ENCODE data around the gene RAET1L.
"Not testable (repeated sequence)": the region's sequence is repeated elsewhere in the genome, so short reads cannot be mapped to it uniquely, and the experiment has no call there.

RAET1L gene

DNA sequence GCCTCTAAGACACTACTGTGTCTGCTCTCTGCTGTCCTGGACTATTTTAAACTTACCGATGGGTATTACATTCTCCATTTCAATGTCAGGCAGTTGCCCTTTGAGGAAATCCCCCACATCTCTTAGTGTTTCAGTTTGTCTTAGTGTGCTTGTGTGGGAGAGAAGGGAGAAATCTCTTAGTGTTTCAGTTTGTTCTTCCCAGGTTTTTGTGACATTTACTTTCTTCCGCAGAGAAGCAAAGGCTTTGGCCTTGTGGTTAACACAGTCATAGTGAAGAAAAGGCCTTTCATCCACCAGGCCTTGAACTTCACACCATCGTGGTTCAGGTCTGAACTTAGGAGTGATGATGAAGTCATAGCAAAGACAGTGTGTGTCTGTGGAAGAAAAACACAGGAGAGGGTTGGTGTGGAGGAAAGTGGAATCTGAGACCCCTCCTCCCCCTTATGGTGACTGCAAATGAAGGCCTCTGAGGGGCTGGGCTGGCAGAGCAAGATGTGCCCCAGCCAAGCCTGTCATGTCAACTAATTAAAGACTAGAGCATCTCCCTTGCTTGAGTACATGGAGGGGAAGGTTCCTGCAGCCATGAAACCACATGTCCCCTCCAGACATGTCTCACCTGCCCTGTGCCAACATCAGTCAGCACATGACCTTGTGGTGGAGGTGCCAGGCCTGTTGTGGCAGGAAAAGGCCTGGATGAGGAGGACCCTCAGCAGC, 23.9 kb downstream of the RAET1L start:
- peak; percentile 58 for DNase-seq
- no peak overlapping the region for H3K4me3 Mint-ChIP-seq
- peaks cover 49% of the 10 kb centered on the region for H3K27me3 Mint-ChIP-seq
- H3K4me1 Mint-ChIP-seq (ENCODE audit: low read depth), result peaks cover 50% of the 10 kb centered on the region
- H3K36me3 Mint-ChIP-seq (ENCODE audit: low read depth), result no peaks in the 10 kb centered on the region
- peak overlapping the region; percentile 35 for H3K27ac Mint-ChIP-seq
- H3K9me3 Mint-ChIP-seq, result no peaks in the 10 kb centered on the region

DNA sequence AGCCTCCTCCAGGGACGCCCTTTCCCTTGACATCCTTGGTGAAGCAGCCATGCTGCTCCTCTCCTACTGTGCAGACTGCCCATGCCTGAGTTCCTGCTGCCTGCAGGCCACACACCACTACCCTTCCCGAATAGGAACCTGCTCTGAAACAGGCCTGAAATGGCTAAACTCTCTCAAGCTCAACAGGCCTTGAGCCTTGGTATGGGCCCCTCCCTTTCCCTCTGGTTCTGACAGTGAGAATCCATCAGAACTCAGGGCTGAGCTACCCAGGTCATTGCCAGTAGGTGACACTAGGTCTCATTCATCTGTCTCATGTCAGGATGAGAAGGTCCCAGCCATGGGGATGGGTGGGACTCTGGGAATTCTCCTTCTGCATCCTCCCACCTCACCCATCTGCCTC, 25.7 kb downstream of the RAET1L start:
- peaks cover 36% of the 10 kb centered on the region for H3K4me1 Mint-ChIP-seq (ENCODE audit: low read depth)
- no peak overlapping the region for H3K27ac Mint-ChIP-seq
- no peak overlapping the region for H3K4me3 Mint-ChIP-seq
- no peaks in the 10 kb centered on the region for H3K36me3 Mint-ChIP-seq (ENCODE audit: low read depth)
- H3K27me3 Mint-ChIP-seq, result peaks cover 59% of the 10 kb centered on the region
- DNase-seq, result no peak
- H3K9me3 Mint-ChIP-seq, result no peaks in the 10 kb centered on the region

DNA sequence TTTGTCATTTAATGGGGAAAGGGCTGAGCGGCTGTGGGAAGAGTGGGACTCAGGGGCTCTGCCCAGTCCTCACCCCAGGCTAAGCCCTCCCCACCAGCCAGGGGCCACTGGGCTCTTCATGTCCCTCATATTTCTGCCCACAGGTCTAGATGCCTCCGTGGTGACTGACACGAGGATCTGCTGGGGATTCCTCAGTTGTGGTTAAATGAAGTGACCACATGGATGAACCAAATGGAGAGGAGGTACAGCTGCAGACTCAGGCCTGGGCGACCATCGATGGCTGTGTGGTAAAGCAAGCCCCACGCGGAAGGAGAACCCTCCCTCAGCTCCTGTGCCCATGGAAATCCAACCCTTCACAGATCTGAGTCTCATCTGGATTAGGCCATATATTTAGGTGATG, 29.4 kb downstream of the RAET1L start:
- DNase-seq, result no peak
- Mint-ChIP-seq H3K36me3 (ENCODE audit: low read depth) (no peaks in the 10 kb centered on the region), H3K27me3 (peaks cover 82% of the 10 kb centered on the region), H3K4me1 (ENCODE audit: low read depth) (peaks cover 17% of the 10 kb centered on the region), H3K4me3 (no peak overlapping the region), H3K9me3 (no peaks in the 10 kb centered on the region), H3K27ac (no peak overlapping the region)

DNA sequence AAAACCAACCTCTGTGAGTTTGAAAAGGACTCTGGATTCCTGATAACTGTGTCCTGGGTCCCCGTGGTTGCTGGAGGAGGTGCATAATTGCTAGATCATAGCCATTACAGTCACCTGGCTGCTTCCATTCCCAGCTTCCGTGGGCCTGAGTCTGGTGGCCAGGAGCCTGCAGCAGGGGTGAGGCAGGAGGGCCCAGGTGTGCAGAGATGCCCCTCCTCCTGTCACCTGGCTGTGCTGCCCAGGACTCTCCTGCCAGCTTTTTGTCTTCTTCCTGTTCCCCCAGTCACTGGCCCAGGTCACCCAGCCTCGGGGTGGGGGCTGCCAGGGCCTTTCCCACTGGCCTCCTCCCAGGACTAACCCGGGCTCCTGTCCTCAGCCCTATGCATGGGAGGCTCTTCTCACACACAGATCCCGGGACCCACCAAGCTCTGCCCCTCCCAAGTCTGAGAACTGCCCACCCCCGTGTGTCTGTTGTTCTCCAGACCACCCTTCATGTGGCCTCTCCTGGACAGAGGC, 30.0 kb downstream of the RAET1L start:
- Mint-ChIP-seq H3K36me3 (ENCODE audit: low read depth) (no peaks in the 10 kb centered on the region), H3K4me3 (no peak overlapping the region), H3K9me3 (no peaks in the 10 kb centered on the region), H3K27me3 (peaks cover 88% of the 10 kb centered on the region), H3K4me1 (ENCODE audit: low read depth) (peaks cover 16% of the 10 kb centered on the region), H3K27ac (no peak overlapping the region)
- DNase-seq, result no peak

DNA sequence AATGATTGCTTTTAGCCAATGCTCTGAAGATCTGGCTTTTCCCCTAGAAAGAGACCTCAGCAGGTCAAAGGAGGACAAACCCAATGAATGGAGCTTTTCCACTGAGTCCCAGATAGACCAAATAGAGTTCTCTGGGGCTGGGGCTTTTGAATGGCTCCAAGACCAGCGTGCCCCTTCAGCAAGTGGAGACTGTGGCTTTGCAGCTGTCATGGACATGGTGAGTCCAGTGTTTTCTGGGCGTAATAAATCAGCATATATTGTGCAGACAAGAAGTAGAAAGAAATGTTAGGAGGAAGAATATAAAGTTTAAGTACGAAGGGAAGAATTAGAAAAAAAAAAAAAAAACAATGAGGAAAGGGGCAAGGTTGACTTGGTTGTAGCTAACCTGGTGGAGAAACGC, 33.5 kb downstream of the RAET1L start:
- Mint-ChIP-seq H3K27ac (no peak overlapping the region), H3K36me3 (ENCODE audit: low read depth) (no peaks in the 10 kb centered on the region), H3K9me3 (peaks cover 5% of the 10 kb centered on the region), H3K4me3 (no peak overlapping the region), H3K4me1 (ENCODE audit: low read depth) (peaks cover 26% of the 10 kb centered on the region), H3K27me3 (peaks cover 98% of the 10 kb centered on the region)
- DNase-seq, result no peak

DNA sequence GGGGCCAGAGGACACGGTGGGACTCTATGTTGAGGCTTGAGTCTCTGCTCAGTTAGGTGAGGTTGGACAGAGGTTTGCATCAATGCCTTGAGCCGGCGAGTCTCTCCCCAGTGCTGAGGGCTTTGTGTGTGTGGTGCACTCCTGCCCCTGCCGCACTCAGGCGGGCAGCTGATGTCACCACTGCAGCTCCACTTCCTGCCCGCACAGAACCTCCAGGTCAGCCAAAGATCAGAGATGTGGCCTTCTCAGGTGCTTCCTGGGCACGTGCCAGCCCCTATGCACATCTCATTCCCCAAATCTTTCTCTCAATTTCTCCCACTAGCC, 33.9 kb downstream of the RAET1L start:
- Mint-ChIP-seq H3K4me1 (ENCODE audit: low read depth) (peaks cover 26% of the 10 kb centered on the region), H3K4me3 (peak overlapping the region; percentile 67), H3K27me3 (peaks cover 98% of the 10 kb centered on the region)
- H3K27ac Mint-ChIP-seq; H3K9me3 Mint-ChIP-seq; H3K36me3 Mint-ChIP-seq (ENCODE audit: low read depth): not testable (repeated sequence)
- peak; percentile 39 for DNase-seq

DNA sequence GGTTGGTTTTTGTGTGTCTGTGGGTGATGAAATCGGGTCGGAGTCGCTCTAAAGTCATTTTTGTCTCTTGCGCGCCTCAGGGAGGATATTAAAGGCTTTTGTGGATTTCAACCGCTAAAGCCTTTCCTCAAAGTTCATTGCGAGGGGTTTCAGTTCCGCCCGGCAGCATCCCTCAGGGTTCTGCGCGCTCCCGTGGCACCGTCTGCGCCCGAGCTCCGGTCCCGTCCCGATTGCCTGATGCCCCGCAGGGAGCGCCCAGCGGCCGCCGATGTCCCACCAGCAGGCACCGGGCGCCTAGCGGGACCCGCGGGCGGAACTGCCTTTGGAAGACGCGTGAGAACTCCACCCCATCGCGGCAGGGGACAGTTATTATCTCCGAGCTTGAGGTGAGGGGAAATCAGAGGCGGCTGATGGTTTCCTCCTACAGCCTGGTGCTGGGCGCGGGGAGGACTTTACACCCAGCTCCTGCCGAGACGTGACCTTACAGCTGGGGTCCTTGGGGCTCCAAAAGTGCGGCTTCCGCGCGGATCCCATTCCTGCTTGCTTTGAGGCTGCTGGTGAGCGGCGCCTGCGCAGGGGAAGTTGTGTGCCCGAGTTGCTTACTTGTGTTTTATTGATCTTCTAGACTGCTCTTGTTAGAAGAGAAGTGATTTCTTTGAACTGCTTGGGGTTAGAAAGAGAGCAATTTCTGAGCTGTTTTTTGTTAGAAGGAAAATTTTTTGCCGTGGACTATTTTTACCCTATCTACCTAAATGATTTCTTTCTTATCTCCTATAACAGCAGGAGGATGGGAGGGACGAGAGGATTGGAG, 34.5 kb downstream of the RAET1L start:
- Mint-ChIP-seq H3K4me1 (ENCODE audit: low read depth) (peaks cover 26% of the 10 kb centered on the region), H3K36me3 (ENCODE audit: low read depth) (no peaks in the 10 kb centered on the region), H3K4me3 (peak overlapping the region; percentile 67), H3K9me3 (peaks cover 5% of the 10 kb centered on the region), H3K27me3 (peaks cover 98% of the 10 kb centered on the region), H3K27ac (no peak overlapping the region)
- peak; percentile 54 for DNase-seq

DNA sequence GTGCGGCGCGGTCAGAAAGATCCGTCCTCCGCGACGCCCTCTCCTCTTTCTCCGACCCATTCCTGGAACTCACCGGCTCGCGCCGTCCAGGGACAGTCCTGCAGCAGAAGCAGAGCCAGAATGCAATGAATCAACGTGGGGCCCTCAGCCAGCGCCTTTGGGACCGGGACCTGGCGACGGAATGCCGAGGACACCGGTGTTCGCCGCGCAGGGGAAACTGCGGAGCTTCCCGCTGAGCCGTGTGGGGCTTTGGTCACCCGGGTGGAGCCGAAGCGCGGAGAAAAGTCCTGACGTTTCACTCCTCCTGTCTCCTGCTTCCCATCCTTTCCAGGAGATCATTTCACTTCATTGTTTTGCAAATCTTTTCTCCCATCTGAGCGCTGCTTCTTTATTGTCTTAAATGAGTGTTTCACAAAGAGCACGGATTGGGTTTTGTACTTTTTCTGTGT, 35.1 kb downstream of the RAET1L start:
- Mint-ChIP-seq H3K27ac (no peak overlapping the region), H3K4me3 (peak overlapping the region; percentile 67), H3K4me1 (ENCODE audit: low read depth) (peaks cover 30% of the 10 kb centered on the region), H3K27me3 (peaks cover 98% of the 10 kb centered on the region), H3K36me3 (ENCODE audit: low read depth) (no peaks in the 10 kb centered on the region), H3K9me3 (peaks cover 5% of the 10 kb centered on the region)
- peak; percentile 39 for DNase-seq

DNA sequence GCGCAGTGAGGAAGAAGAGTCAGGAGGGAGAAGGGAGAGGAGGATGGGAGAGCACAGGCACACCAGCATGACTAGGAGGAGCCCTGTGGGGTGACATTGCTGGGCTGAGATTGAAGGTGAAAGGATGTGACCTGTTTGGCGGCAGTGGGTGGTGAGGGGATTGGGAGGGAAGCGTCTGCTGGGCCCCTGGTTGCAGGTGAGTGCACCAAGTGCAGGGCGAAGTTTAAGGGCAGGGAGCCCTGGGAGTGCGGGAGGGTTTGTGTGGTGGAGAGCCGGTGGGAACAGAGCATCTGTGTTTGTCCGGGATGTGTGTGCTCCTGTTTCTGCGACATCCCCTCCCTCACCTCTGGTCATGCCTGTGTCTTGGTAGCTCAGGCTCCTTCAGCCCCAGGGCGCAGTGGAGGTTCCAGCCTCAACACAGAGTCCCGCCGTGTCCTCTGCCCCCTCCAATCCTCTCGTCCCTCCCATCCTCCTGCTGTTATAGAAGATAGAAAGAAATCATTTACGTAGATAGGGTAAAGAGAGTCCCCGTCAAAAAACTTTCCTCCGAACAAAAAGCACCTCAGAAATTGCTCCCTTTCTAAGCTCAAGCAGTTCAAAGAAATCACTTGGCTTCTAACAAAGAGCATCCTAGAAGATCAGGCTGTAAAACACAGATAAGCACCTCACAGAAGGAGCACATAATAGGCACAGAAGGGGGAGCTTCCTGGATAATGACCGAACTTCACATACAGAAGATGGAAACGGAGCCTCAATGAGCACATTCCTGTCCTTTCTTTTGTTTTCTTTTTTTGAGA, 36.6 kb downstream of the RAET1L start:
- peak overlapping the region; percentile 13 for H3K27ac Mint-ChIP-seq
- no peak overlapping the region for H3K4me3 Mint-ChIP-seq
- DNase-seq, result no peak
- peaks cover 5% of the 10 kb centered on the region for H3K9me3 Mint-ChIP-seq
- peaks cover 30% of the 10 kb centered on the region for H3K4me1 Mint-ChIP-seq (ENCODE audit: low read depth)
- peaks cover 95% of the 10 kb centered on the region for H3K27me3 Mint-ChIP-seq
- H3K36me3 Mint-ChIP-seq (ENCODE audit: low read depth), result no peaks in the 10 kb centered on the region

DNA sequence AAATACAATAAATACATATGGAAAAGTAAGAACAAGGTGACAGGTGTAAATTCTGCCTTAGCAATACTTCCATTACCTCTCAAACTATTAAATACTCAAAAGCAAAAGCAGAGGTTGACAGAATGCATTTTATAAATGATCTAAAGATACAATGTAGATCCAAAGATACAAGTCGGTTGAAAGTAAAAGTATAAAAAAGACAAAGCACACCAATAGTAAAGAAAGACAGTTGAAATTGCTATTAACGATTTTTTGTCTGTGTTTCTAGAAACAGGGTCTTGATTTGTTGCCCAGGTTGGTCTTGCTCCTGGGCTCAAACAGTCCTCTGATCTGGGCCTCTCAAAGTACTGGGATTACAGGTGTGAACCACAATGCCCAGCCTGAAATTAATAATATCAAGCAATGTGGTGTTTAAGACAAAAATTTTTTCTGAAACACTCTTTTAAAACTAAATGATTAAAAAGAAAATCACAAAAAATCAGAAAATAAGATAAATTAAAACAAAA, 37.7 kb downstream of the RAET1L start:
- Mint-ChIP-seq H3K4me3 (no peak overlapping the region), H3K27me3 (peaks cover 94% of the 10 kb centered on the region), H3K9me3 (peaks cover 5% of the 10 kb centered on the region), H3K4me1 (ENCODE audit: low read depth) (peaks cover 32% of the 10 kb centered on the region), H3K27ac (no peak overlapping the region), H3K36me3 (ENCODE audit: low read depth) (no peaks in the 10 kb centered on the region)
- DNase-seq, result no peak

DNA sequence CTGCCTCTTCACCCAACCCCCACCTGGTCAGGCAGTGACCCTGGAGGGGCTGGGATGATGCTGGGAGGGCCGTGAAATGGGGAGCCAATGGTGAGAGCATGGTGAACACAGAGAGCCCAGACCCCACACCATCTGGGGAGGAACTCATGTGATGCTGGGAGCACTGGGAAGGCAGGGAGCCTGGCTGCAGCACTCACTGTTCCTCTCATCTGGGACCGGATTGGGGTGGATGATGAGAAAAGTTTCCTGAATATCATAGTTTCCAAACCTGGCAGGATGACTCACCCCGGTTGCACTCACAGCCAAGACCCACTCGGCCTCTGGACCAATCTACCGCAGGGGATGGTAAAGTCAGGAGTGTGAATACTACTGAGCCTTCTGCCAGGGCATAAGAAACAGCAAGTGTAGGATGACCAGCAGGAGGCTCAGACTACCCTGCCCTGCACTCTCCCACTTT, 39.8 kb downstream of the RAET1L start:
- DNase-seq, result no peak
- H3K4me3 Mint-ChIP-seq, result no peak overlapping the region

DNA sequence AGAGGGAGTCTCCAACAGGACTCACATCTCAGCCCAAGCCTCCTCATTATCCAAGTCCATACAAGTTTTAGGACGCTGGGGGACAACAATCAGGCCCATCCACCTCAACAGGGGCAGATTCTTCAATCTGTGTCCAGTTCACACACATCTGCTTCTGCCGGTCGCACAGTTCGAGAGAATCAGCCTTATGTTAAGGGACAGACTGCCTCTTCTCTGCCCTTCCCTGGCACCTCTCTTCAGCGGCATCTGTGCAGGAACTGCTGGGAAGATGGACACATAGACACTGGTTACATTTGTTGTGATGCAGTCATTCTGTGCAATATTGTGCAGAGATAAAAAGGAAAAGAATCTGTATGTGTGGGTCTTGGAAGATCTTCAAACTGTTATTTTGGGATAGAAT, 40.6 kb downstream of the RAET1L start:
- no peak for DNase-seq
- no peaks in the 10 kb centered on the region for H3K36me3 Mint-ChIP-seq (ENCODE audit: low read depth)
- peaks cover 27% of the 10 kb centered on the region for H3K4me1 Mint-ChIP-seq (ENCODE audit: low read depth)
- no peak overlapping the region for H3K4me3 Mint-ChIP-seq
- H3K27ac Mint-ChIP-seq, result no peak overlapping the region
- H3K9me3 Mint-ChIP-seq, result peaks cover 5% of the 10 kb centered on the region
- H3K27me3 Mint-ChIP-seq, result peaks cover 92% of the 10 kb centered on the region

More for the DNA sequence above, 39.8 kb downstream of the RAET1L start:
- H3K9me3 Mint-ChIP-seq, result peaks cover 5% of the 10 kb centered on the region
- peaks cover 34% of the 10 kb centered on the region for H3K4me1 Mint-ChIP-seq (ENCODE audit: low read depth)
- no peak overlapping the region for H3K27ac Mint-ChIP-seq
- peaks cover 93% of the 10 kb centered on the region for H3K27me3 Mint-ChIP-seq
- H3K36me3 Mint-ChIP-seq (ENCODE audit: low read depth), result no peaks in the 10 kb centered on the region

DNA sequence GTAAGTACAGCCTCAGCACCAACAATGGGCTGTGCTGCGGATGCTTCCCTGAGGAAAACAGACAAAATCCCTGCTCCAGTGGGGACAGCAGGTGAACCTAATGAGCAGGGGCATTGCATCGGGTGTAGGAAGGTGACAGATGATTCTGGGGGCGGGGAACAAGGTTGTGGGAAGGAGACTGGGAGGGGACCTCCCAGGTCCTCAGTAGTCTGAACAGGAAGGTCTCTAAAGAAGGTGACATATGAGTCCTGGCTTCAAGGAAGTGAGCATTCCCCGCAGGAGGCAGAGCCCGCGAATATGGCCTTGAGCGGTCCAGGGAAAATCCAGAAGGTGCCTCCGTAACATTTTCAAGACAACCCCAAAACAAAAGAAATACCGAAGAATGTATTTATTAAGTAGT, 42.2 kb downstream of the RAET1L start:
- DNase-seq, result no peak
- Mint-ChIP-seq H3K27ac (no peak overlapping the region), H3K4me1 (ENCODE audit: low read depth) (peaks cover 19% of the 10 kb centered on the region), H3K9me3 (peaks cover 2% of the 10 kb centered on the region), H3K4me3 (no peak overlapping the region), H3K36me3 (ENCODE audit: low read depth) (no peaks in the 10 kb centered on the region), H3K27me3 (peaks cover 90% of the 10 kb centered on the region)

DNA sequence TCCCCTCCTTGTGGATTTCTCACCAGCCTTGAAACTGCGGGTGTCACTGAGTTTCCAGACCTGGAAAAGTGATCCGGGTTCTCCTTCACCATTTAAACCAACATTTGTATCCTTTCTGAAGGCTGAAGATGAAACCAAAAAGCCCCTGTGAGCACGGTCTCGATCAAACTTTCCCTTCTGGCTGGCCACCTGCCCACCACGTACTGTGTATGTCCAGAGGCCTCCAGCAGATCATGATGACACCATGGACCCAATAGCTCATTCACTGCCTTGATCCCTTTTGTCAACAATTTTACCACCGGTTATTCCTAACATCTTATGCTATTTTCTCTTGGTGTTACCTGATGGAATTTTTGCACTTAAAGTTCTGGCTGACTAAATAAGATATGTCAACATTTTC, 46.0 kb downstream of the RAET1L start:
- DNase-seq, result no peak
- H3K4me1 Mint-ChIP-seq (ENCODE audit: low read depth), result peaks cover 16% of the 10 kb centered on the region
- H3K27me3 Mint-ChIP-seq, result peaks cover 90% of the 10 kb centered on the region
- H3K9me3 Mint-ChIP-seq, result no peaks in the 10 kb centered on the region
- no peaks in the 10 kb centered on the region for H3K36me3 Mint-ChIP-seq (ENCODE audit: low read depth)
- H3K27ac Mint-ChIP-seq, result no peak overlapping the region
- H3K4me3 Mint-ChIP-seq, result no peak overlapping the region
